K562 (cell line): ENCODE results near the gene SMIM22. TPM values are rescaled to one million over a fixed set of nuclear protein-coding genes. Genes with fewer than 3 reads are reported as not detected.

Experiments used
- ATAC-seq: fragments of 200-7000 bp; cut with Tn5 transposase; 3 replicates; pipeline ENCODE4 v1.9.1; 2020; ENCODE audit warnings: moderate library complexity
- BruUV-seq: library from RNA; stranded (reverse); fragments of 400-500 nt; replicated peaks from 2 replicates; lab custom pipeline; 2021; lab: Mats Ljungman, UMichigan
- CTCF ChIA-PET: fragments of 300-600 bp; formaldehyde crosslinking; extraction: SDS; loops from one replicate; lab custom pipeline; 2021; ENCODE audit warnings: low intra/inter-chr PET ratio; lab: Yijun Ruan, JAX
- POLR2A ChIA-PET: fragments of 300-600, 350-650 bp; sonication (Branson Sonifier 250); formaldehyde crosslinking; extraction: SDS; loops from one replicate; lab custom pipeline; 2021; ENCODE audit warnings: antibody characterized with exemption, inconsistent platforms; lab: Yijun Ruan, JAX
- DNase-seq, 4 experiments: peaks; one replicate each; pipeline versions ENCODE4 v3.0.0 to v3.0.0-alpha.2; 2011 to 2018; ENCODE audit warnings: low spot score in 3 of 4, mixed read lengths in 3 of 4; ENCODE audit errors: extremely low read depth in 1 of 4
- FAIRE-seq: peaks from 2 replicates; lab custom pipeline; 2011; peaks lifted over from hg19 to GRCh38; lab: Jason Lieb, UNC
- H2AFZ ChIP-seq: 2 replicates; pipeline ENCODE4 v1.6.0; 2011; ENCODE audit warnings: low read depth, low read length, control low read depth, inconsistent platforms
- H3K27ac ChIP-seq: fragments of 200-600 bp; 3 replicates; pipeline ENCODE4 v1.8.0; 2011; ENCODE audit warnings: low read depth, mild to moderate bottlenecking, control low read depth, inconsistent platforms, low read length, moderate library complexity, mixed read lengths; ENCODE audit errors: extremely low read depth
- H3K27me3 ChIP-seq, 2 experiments: fragments of 300-600 bp in 1 of 2; 2 replicates in 1 of 2; 3 replicates in 1 of 2; pipeline versions ENCODE4 v1.6.0 to v1.8.0; 2011; ENCODE audit warnings: inconsistent platforms in 2 of 2, low read length in 2 of 2, mild to moderate bottlenecking in 1 of 2, mixed read lengths in 1 of 2, moderate library complexity in 1 of 2; ENCODE audit not compliant: control insufficient read depth in 2 of 2, insufficient read depth in 2 of 2
- H3K36me3 ChIP-seq: fragments of 300-600 bp; 3 replicates; pipeline ENCODE4 v1.8.0; 2011; ENCODE audit warnings: mild to moderate bottlenecking, low read length, inconsistent platforms; ENCODE audit not compliant: control insufficient read depth, insufficient read depth
- H3K4me1 ChIP-seq, 2 experiments: fragments of 200-600 bp in 1 of 2; replicated peaks in 1 of 2; 2 replicates in 1 of 2; 3 replicates in 1 of 2; pipeline versions ENCODE4 v1.5.1 to v1.8.0; 2011; ENCODE audit warnings: inconsistent platforms in 2 of 2, low read length in 2 of 2, mild to moderate bottlenecking in 1 of 2, mixed read lengths in 1 of 2, moderate library complexity in 1 of 2; ENCODE audit not compliant: control insufficient read depth in 2 of 2, insufficient read depth in 2 of 2
- H3K4me2 ChIP-seq: 2 replicates; pipeline ENCODE4 v1.6.1; 2011; ENCODE audit warnings: low read length, control low read depth, inconsistent platforms, mixed read lengths; ENCODE audit not compliant: insufficient read depth
- H3K4me3 ChIP-seq: fragments of 200-600 bp; sonication (generic), shearing (Covaris generic); 2 replicates; pipeline ENCODE4 v1.5.1; 2016; ENCODE audit warnings: control low read depth, inconsistent platforms
- H3K79me2 ChIP-seq: fragments of 200-600 bp; 3 replicates; pipeline ENCODE4 v1.8.0; 2011; ENCODE audit warnings: low read length, inconsistent platforms; ENCODE audit not compliant: control insufficient read depth, insufficient read depth
- H3K9ac ChIP-seq, 2 experiments: 2 replicates each; pipeline versions ENCODE4 v1.6.0 to v1.6.1; 2011; ENCODE audit warnings: low read depth in 2 of 2, low read length in 2 of 2, control low read depth in 1 of 2, inconsistent platforms in 1 of 2, mild to moderate bottlenecking in 1 of 2, mixed read lengths in 1 of 2; ENCODE audit not compliant: insufficient read depth in 1 of 2
- H3K9me1 ChIP-seq: one replicate; pipeline ENCODE4 v1.6.0; 2011; ENCODE audit warnings: inconsistent platforms, mild to moderate bottlenecking, low read length, moderate library complexity; ENCODE audit not compliant: control insufficient read depth, insufficient read depth
- H3K9me3 ChIP-seq: replicated peaks from 2 replicates; pipeline ENCODE4 v1.5.1; 2011; ENCODE audit warnings: low read depth, low read length, inconsistent platforms; ENCODE audit not compliant: control insufficient read depth, insufficient read depth
- H4K20me1 ChIP-seq: replicated peaks from 2 replicates; pipeline ENCODE4 v1.6.1; 2011; ENCODE audit warnings: low read length, inconsistent platforms, mixed read lengths; ENCODE audit not compliant: control insufficient read depth, insufficient read depth
- HOXB6 ChIP-seq: fragments of 250-450 bp; sonication (Bioruptor Pico); IDR thresholded peaks from 2 replicates; pipeline ENCODE4 v1.5.1; 2022; ENCODE audit warnings: mild to moderate bottlenecking, borderline replicate concordance
- KAT2B ChIP-seq: IDR thresholded peaks from one replicate; pipeline ENCODE4 v1.6.1; 2012; ENCODE audit warnings: low read depth, mild to moderate bottlenecking, control low read depth, inconsistent platforms, low read length, moderate library complexity
- SRF ChIP-seq, 2 experiments: fragments of 250-450, 450-650 bp in 1 of 2; sonication (Bioruptor Pico) in 1 of 2; sonication (generic) in 1 of 2; formaldehyde crosslinking; IDR thresholded peaks; 2 replicates each; pipeline versions ENCODE4 v1.5.0 to v1.5.1; 2020 to 2022; ENCODE audit warnings: mild to moderate bottlenecking in 1 of 2, missing genetic modification reagents in 1 of 2
- TAF7 ChIP-seq: fragments of 450-650 bp; IDR thresholded peaks from 2 replicates; pipeline ENCODE4 v1.6.1; 2016; ENCODE audit warnings: missing genetic modification characterization, missing compliant biosample characterization
- TCF7 ChIP-seq: sonication (generic); IDR thresholded peaks from 2 replicates; pipeline ENCODE4 v1.6.1; 2016; ENCODE audit warnings: antibody characterized with exemption, borderline replicate concordance
- WGBS: fragments of 100-300 bp; shearing (Covaris generic); methylation state at CpG from one replicate; pipeline ENCODE4 v1.1.6; 2016; ENCODE audit warnings: low coverage, mixed read lengths; ENCODE audit not compliant: insufficient coverage; ENCODE audit errors: missing lambda C conversion rate; 5-methylcytosine and 5-hydroxymethylcytosine counted together
- in situ Hi-C: fragments of 300-500 bp; cut with MboI; formaldehyde crosslinking; loops from 4 replicates; pipeline ENCODE4 v1.15.0; 2018; ENCODE audit warnings: inconsistent platforms, mixed read lengths
- intact Hi-C: fragments of 100-400 bp; cut with micrococcal nuclease; formaldehyde crosslinking; loops from 2 replicates; pipeline ENCODE4 v1.14.2; 2022
- polyA plus RNA-seq, 8 experiments: library from polyadenylated mRNA; depleted of rRNA in 4 of 8; stranded (reverse) in 5 of 8; unstranded in 3 of 8; fragments of >200 nt; fragmentation: Nextera tagmentation in 2 of 8; fragmentation: Illumina TruSeq in 1 of 8; extraction: Ambion mirVana in 2 of 8; extraction: Trizol in 1 of 8; gene quantifications; 2 replicates each; pipeline versions ENCODE4 v1.2.1 to v1.2.3, GENCODE V29; 2011 to 2014; ENCODE audit warnings: inconsistent platforms in 1 of 8, missing spikeins in 1 of 8
- total RNA-seq, 7 experiments: library from RNA; depleted of rRNA in 6 of 7; stranded (reverse); fragments of >200 nt in 6 of 7; fragmentation: Illumina TruSeq in 2 of 7; extraction: Trizol in 2 of 7; gene quantifications; 2 replicates each; pipeline versions ENCODE4 v1.2.1 to v1.2.3, GENCODE V29; 2011 to 2021; ENCODE audit warnings: low replicate concordance in 1 of 7
- TF ChIP-seq, protein P1 (sequence below): fragments of 250-450 bp; sonication (Bioruptor Pico); IDR thresholded peaks from 2 replicates; pipeline ENCODE4 v1.5.0; 2021
- TF ChIP-seq, protein P2 (sequence below): sonication (generic); formaldehyde crosslinking; IDR thresholded peaks from 2 replicates; pipeline ENCODE4 v1.4.0; 2020; ENCODE audit warnings: mild to moderate bottlenecking, missing genetic modification reagents
- TF ChIP-seq, protein P3 (sequence below): fragments of 200-600 bp; sonication (generic); IDR thresholded peaks from one replicate; pipeline ENCODE4 v1.6.1; 2012; ENCODE audit warnings: mild to moderate bottlenecking, low read depth, low read length, inconsistent platforms

SMIM22 gene
- total and polyA plus RNA-seq, 9 of the 15 experiments (the other 6 are each of a cell fraction or from before 2014, with no cell fraction given): not detected

DNA sequence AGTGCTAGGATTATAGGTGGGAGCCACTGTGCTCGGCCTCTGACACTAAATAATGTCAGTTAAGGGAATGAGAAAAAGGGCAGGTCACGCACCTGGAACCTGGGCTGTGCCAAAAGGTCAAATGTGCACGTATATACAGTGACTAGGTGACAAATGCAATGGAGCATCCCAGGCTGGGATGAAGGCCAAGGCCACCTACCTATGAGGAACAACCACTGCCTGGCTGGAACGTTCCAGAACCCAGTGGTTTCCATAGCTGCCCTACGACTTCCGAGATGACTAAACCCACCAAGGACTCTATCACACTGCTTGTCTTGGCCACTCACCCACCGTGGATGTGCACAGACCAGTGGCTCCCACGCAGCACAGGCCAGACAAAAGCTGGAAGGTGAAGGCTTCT is 44.3 kb upstream of the SMIM22 start:
- POLR2A ChIA-PET: interaction anchor here (0.6 kb wide), 2 partner anchors 9 to 52 kb away, joined by 3 read pairs; no protein-coding TSS in a partner anchor
- in situ Hi-C loops: no loop called here
- no peak for TF ChIP-seq HOXB6
- no peak for TF ChIP-seq TCF7
- TF ChIP-seq, protein P1, sequence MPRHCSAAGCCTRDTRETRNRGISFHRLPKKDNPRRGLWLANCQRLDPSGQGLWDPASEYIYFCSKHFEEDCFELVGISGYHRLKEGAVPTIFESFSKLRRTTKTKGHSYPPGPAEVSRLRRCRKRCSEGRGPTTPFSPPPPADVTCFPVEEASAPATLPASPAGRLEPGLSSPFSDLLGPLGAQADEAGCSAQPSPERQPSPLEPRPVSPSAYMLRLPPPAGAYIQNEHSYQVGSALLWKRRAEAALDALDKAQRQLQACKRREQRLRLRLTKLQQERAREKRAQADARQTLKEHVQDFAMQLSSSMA (CRISPR knock-in tag): no peak
- TF ChIP-seq KAT2B: no peak
- no peak for TF ChIP-seq TAF7 (tag)
- TF ChIP-seq SRF (CRISPR knock-in tag; IDR thresholded peaks at IDR 0.05): no peak
- TF ChIP-seq, protein P2, sequence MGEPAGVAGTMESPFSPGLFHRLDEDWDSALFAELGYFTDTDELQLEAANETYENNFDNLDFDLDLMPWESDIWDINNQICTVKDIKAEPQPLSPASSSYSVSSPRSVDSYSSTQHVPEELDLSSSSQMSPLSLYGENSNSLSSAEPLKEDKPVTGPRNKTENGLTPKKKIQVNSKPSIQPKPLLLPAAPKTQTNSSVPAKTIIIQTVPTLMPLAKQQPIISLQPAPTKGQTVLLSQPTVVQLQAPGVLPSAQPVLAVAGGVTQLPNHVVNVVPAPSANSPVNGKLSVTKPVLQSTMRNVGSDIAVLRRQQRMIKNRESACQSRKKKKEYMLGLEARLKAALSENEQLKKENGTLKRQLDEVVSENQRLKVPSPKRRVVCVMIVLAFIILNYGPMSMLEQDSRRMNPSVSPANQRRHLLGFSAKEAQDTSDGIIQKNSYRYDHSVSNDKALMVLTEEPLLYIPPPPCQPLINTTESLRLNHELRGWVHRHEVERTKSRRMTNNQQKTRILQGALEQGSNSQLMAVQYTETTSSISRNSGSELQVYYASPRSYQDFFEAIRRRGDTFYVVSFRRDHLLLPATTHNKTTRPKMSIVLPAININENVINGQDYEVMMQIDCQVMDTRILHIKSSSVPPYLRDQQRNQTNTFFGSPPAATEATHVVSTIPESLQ (CRISPR knock-in tag): no peak
- TF ChIP-seq, protein P3, sequence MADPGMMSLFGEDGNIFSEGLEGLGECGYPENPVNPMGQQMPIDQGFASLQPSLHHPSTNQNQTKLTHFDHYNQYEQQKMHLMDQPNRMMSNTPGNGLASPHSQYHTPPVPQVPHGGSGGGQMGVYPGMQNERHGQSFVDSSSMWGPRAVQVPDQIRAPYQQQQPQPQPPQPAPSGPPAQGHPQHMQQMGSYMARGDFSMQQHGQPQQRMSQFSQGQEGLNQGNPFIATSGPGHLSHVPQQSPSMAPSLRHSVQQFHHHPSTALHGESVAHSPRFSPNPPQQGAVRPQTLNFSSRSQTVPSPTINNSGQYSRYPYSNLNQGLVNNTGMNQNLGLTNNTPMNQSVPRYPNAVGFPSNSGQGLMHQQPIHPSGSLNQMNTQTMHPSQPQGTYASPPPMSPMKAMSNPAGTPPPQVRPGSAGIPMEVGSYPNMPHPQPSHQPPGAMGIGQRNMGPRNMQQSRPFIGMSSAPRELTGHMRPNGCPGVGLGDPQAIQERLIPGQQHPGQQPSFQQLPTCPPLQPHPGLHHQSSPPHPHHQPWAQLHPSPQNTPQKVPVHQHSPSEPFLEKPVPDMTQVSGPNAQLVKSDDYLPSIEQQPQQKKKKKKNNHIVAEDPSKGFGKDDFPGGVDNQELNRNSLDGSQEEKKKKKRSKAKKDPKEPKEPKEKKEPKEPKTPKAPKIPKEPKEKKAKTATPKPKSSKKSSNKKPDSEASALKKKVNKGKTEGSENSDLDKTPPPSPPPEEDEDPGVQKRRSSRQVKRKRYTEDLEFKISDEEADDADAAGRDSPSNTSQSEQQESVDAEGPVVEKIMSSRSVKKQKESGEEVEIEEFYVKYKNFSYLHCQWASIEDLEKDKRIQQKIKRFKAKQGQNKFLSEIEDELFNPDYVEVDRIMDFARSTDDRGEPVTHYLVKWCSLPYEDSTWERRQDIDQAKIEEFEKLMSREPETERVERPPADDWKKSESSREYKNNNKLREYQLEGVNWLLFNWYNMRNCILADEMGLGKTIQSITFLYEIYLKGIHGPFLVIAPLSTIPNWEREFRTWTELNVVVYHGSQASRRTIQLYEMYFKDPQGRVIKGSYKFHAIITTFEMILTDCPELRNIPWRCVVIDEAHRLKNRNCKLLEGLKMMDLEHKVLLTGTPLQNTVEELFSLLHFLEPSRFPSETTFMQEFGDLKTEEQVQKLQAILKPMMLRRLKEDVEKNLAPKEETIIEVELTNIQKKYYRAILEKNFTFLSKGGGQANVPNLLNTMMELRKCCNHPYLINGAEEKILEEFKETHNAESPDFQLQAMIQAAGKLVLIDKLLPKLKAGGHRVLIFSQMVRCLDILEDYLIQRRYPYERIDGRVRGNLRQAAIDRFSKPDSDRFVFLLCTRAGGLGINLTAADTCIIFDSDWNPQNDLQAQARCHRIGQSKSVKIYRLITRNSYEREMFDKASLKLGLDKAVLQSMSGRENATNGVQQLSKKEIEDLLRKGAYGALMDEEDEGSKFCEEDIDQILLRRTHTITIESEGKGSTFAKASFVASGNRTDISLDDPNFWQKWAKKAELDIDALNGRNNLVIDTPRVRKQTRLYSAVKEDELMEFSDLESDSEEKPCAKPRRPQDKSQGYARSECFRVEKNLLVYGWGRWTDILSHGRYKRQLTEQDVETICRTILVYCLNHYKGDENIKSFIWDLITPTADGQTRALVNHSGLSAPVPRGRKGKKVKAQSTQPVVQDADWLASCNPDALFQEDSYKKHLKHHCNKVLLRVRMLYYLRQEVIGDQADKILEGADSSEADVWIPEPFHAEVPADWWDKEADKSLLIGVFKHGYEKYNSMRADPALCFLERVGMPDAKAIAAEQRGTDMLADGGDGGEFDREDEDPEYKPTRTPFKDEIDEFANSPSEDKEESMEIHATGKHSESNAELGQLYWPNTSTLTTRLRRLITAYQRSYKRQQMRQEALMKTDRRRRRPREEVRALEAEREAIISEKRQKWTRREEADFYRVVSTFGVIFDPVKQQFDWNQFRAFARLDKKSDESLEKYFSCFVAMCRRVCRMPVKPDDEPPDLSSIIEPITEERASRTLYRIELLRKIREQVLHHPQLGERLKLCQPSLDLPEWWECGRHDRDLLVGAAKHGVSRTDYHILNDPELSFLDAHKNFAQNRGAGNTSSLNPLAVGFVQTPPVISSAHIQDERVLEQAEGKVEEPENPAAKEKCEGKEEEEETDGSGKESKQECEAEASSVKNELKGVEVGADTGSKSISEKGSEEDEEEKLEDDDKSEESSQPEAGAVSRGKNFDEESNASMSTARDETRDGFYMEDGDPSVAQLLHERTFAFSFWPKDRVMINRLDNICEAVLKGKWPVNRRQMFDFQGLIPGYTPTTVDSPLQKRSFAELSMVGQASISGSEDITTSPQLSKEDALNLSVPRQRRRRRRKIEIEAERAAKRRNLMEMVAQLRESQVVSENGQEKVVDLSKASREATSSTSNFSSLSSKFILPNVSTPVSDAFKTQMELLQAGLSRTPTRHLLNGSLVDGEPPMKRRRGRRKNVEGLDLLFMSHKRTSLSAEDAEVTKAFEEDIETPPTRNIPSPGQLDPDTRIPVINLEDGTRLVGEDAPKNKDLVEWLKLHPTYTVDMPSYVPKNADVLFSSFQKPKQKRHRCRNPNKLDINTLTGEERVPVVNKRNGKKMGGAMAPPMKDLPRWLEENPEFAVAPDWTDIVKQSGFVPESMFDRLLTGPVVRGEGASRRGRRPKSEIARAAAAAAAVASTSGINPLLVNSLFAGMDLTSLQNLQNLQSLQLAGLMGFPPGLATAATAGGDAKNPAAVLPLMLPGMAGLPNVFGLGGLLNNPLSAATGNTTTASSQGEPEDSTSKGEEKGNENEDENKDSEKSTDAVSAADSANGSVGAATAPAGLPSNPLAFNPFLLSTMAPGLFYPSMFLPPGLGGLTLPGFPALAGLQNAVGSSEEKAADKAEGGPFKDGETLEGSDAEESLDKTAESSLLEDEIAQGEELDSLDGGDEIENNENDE: no peak

More for the DNA sequence above, 44.3 kb upstream of the SMIM22 start:
- H3K27me3 ChIP-seq: no peaks in the 10 kb centered on the region
- no peaks in the 10 kb centered on the region; the same call in 2 of the 3 replicates for H3K79me2 ChIP-seq
- no TSS peak for BruUV-seq
- H3K9me1 ChIP-seq: no peaks in the 10 kb centered on the region
- H3K4me2 ChIP-seq: no peak overlapping the region
- intact Hi-C loops: no loop called here
- H3K36me3 ChIP-seq: peaks cover 49% of the 10 kb centered on the region
- FAIRE-seq (no peak), ATAC-seq (no peak), DNase-seq (no peak)
- no peak overlapping the region for H3K27ac ChIP-seq
- no peak overlapping the region for H2AFZ ChIP-seq
- CTCF ChIA-PET: no interaction called here
- H4K20me1 ChIP-seq: no peaks in the 10 kb centered on the region
- 87% methylated on average over 8 of the region's 8 CpGs for WGBS
- H3K9me3 ChIP-seq: peaks cover 10% of the 10 kb centered on the region
- H3K4me3 ChIP-seq: no peak overlapping the region
- H3K9ac ChIP-seq: no peak overlapping the region
- peaks cover 0 to 20% of the 10 kb centered on the region in 2 experiments; a peak in 1 of 5 replicates for H3K4me1 ChIP-seq
